SK-N-MC (cell line): ENCODE results near the gene KLF3.

Experiments used
- EZH2 ChIP-seq: fragments of 200-600 bp; sonication (generic); IDR thresholded peaks from one replicate; pipeline ENCODE4 v1.6.1; 2017; ENCODE audit warnings: antibody characterized with exemption
- FOXP2 ChIP-seq: optimal IDR thresholded peaks from 2 replicates; pipeline ENCODE3; 2011; ENCODE audit warnings: mild to moderate bottlenecking, moderate library complexity; ENCODE audit not compliant: insufficient read depth; ENCODE audit errors: extremely low read length, control extremely low read depth
- POLR2AphosphoS5 ChIP-seq: IDR thresholded peaks from 2 replicates; pipeline ENCODE4 v1.6.1; 2012; ENCODE audit warnings: mild to moderate bottlenecking, low read depth, low read length, borderline replicate concordance

DNA sequence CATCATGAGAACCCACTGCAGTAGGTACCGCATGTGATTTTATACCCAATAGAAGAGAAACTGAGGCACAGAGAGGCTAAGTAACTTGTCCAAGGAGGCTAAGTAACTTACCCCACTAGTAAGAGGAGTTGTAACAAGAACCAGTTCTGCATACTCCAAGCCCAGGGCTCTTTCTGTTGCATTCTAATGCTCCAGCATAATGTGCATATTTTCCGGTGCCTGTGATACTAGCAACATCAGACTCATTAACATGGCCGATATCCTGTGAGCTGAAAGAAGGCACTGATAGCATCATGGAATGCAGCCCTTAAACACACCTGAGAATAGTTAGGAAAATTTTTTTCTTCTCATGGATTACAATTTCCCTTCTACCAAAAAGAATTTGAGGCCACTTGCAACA is 39.7 kb upstream of the KLF3 start:
- TF ChIP-seq POLR2AphosphoS5 (no peak), EZH2 (no peak), FOXP2 (no peak)
